ENCODE results near the gene RAB11FIP3.
"Not testable (repeated sequence)": the region's sequence is repeated elsewhere in the genome, so short reads cannot be mapped to it uniquely, and the experiment has no call there.

GRCh38 chr16:494676-495075 is 69.2 kb downstream of the RAB11FIP3 start:
- not testable (repeated sequence) for TF ChIP-seq CTCF (IDR thresholded peaks at IDR 0.05 in 4 of 5, conservative IDR thresholded peaks at IDR 0.05 in 1 of 5); POLR2A (IDR thresholded peaks at IDR 0.05)

Measured in gastrocnemius medialis (tissue), 4 donors.